Uterus (tissue), 2 donors: ENCODE measurements around the gene C17orf114.

Experiments used
- POLR2A ChIP-seq, 2 donors: fragments of 450-650 bp; IDR thresholded peaks; one replicate each; pipeline ENCODE4 v1.6.1; 2016; ENCODE audit warnings: antibody characterized with exemption in 2 of 2, mild to moderate bottlenecking in 1 of 2, moderate library complexity in 1 of 2
- TF ChIP-seq, protein P1 (sequence below), 4 experiments: fragments of 200-600 bp in 2 of 4; fragments of 450-650 bp in 2 of 4; sonication (generic) in 2 of 4; IDR thresholded peaks; one replicate each; pipeline ENCODE4 v1.5.1; 2016 to 2019; ENCODE audit warnings: antibody characterized with exemption in 4 of 4, mild to moderate bottlenecking in 2 of 4, moderate library complexity in 1 of 4

DNA sequence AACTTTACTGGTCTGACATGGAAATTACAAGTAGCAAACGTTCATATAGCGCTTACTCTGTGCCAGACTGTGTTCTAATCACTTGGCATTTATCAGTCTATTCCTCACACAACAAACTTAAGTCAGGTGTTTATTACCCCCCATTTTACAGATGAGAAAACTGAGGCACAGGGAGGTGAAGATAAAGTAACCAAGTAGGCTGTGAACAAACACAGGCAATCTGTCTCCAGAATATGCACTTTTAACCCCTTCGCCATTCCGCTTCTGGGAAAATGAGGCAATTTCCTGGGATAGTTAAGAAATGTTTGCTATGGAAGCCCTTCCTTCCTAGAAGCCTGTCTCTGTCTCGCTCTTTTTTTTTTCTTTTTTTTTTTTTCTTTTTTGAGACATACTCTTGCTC is 50.2 kb downstream of the C17orf114 start:
- TF ChIP-seq, protein P1, sequence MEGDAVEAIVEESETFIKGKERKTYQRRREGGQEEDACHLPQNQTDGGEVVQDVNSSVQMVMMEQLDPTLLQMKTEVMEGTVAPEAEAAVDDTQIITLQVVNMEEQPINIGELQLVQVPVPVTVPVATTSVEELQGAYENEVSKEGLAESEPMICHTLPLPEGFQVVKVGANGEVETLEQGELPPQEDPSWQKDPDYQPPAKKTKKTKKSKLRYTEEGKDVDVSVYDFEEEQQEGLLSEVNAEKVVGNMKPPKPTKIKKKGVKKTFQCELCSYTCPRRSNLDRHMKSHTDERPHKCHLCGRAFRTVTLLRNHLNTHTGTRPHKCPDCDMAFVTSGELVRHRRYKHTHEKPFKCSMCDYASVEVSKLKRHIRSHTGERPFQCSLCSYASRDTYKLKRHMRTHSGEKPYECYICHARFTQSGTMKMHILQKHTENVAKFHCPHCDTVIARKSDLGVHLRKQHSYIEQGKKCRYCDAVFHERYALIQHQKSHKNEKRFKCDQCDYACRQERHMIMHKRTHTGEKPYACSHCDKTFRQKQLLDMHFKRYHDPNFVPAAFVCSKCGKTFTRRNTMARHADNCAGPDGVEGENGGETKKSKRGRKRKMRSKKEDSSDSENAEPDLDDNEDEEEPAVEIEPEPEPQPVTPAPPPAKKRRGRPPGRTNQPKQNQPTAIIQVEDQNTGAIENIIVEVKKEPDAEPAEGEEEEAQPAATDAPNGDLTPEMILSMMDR (IDR thresholded peaks at IDR 0.05) = no peak
- TF ChIP-seq POLR2A (IDR thresholded peaks at IDR 0.05) = no peak
